Endodermal cell (in vitro differentiated cells): ENCODE measurements around the gene OPCML. TPM values are rescaled to one million over a fixed set of nuclear protein-coding genes. Genes with fewer than 3 reads are reported as not detected.

ENCODE experiments used
- DNase-seq: peaks from one replicate; pipeline ENCODE4 v3.0.0-alpha.2; 2017
- H3K27ac ChIP-seq: 2 replicates; pipeline ENCODE4 v1.5.1; 2013; ENCODE audit warnings: mild to moderate bottlenecking, low read depth, low read length, moderate library complexity
- H3K27me3 ChIP-seq: 2 replicates; pipeline ENCODE4 v1.6.1; 2013; ENCODE audit warnings: mild to moderate bottlenecking, low read length, moderate library complexity; ENCODE audit not compliant: insufficient read depth, control insufficient read depth, poor library complexity, severe bottlenecking
- H3K36me3 ChIP-seq: 2 replicates; pipeline ENCODE4 v1.7.0; 2013; ENCODE audit warnings: mild to moderate bottlenecking, low read length, moderate library complexity; ENCODE audit not compliant: control insufficient read depth, insufficient read depth
- H3K4me1 ChIP-seq: one replicate; pipeline ENCODE4 v1.7.0; 2013; ENCODE audit warnings: low read length; ENCODE audit not compliant: control insufficient read depth, insufficient read depth
- H3K4me3 ChIP-seq: 2 replicates; pipeline ENCODE4 v1.5.1; 2013; ENCODE audit warnings: mild to moderate bottlenecking, low read length, moderate library complexity
- H3K9ac ChIP-seq: 2 replicates; pipeline ENCODE4 v1.6.1; 2013; ENCODE audit warnings: mild to moderate bottlenecking, low read length, moderate library complexity; ENCODE audit not compliant: poor library complexity, severe bottlenecking; ENCODE audit errors: extremely low read depth
- H3K9me3 ChIP-seq: 2 replicates; pipeline ENCODE4 v1.6.1; 2013; ENCODE audit warnings: mild to moderate bottlenecking, low read length, moderate library complexity; ENCODE audit not compliant: control insufficient read depth
- H3K27ac Mint-ChIP-seq: 2 replicates; pipeline ENCODE4 v1.8.0; 2020; ENCODE audit warnings: mixed read lengths
- H3K27me3 Mint-ChIP-seq: 2 replicates; pipeline ENCODE4 v1.8.0; 2021; ENCODE audit warnings: mild to moderate bottlenecking, mixed read lengths; ENCODE audit not compliant: insufficient read depth
- H3K36me3 Mint-ChIP-seq: 2 replicates; pipeline ENCODE4 v1.8.0; 2020; ENCODE audit warnings: low read depth, mixed read lengths
- H3K4me1 Mint-ChIP-seq: 2 replicates; pipeline ENCODE4 v1.8.0; 2020; ENCODE audit warnings: mixed read lengths
- H3K4me3 Mint-ChIP-seq: 2 replicates; pipeline ENCODE4 v1.8.0; 2020; ENCODE audit warnings: mild to moderate bottlenecking, moderate library complexity, mixed read lengths
- H3K9me3 Mint-ChIP-seq: 2 replicates; pipeline ENCODE4 v1.8.0; 2020; ENCODE audit warnings: mild to moderate bottlenecking, mixed read lengths
- WGBS, 2 experiments: methylation state at CpG; one replicate each; pipeline versions ENCODE4 v1.1.5 to v1.1.7; 2013; ENCODE audit warnings: missing lambda C conversion rate in 2 of 2, mixed read lengths in 1 of 2; ENCODE audit not compliant: insufficient coverage in 1 of 2, insufficient read length in 1 of 2; 5-methylcytosine and 5-hydroxymethylcytosine counted together
- total RNA-seq, 2 donors: library from RNA; stranded (reverse); fragmentation: NEBNext Ultra II Directional in 1 of 2; extraction: Animal tissue kit (Norgen Biotek cat#: 25700) in 1 of 2; gene quantifications; 2 replicates in 1 of 2; 3 replicates in 1 of 2; pipeline ENCODE4 v1.2.1, GENCODE V29; 2021
- TF ChIP-seq, protein P1 (sequence below): fragments of 200-600 bp; sonication (generic); conservative IDR thresholded peaks from 2 replicates; pipeline ENCODE4 v1.5.0; 2021; ENCODE audit warnings: antibody characterized with exemption, mild to moderate bottlenecking

OPCML gene
- total RNA-seq, 2 donors from 2014 or later, result 0.49 to 0.86 TPM

DNA sequence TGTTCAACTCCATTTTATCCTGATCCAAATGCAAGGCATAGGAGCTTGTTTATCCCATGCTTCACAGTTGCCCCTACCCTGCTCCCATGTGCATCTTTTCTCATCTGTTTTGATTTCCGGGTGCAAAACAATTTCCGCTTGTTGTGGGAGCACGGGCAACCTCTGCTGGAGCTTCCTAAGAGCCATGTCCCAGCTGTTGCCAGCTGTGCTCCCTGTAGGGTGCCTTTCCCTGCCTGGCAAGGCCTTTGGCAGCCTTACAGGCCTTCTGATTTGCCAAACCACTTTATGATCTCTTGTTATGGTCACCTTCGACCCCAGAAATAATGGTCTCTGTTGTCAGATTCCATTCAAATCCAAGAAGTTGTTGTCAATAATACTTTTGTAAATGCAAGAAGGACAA, 1038.5 kb downstream of the OPCML start:
- H3K27me3 ChIP-seq, result no peaks in the 10 kb centered on the region
- no peak for DNase-seq
- Mint-ChIP-seq H3K4me1 (no peaks in the 10 kb centered on the region), H3K9me3 (no peaks in the 10 kb centered on the region), H3K27ac (no peak overlapping the region), H3K36me3 (no peaks in the 10 kb centered on the region), H3K4me3 (no peak overlapping the region), H3K27me3 (no peaks in the 10 kb centered on the region)
- WGBS, 2 experiments, result 82 to 85% methylated on average over 4 of the region's 4 CpGs
- H3K9ac ChIP-seq, result no peak overlapping the region
- H3K4me1 ChIP-seq, result no peaks in the 10 kb centered on the region
- no peaks in the 10 kb centered on the region for H3K9me3 ChIP-seq
- no peaks in the 10 kb centered on the region for H3K36me3 ChIP-seq
- H3K27ac ChIP-seq, result no peak overlapping the region
- TF ChIP-seq, protein P1, sequence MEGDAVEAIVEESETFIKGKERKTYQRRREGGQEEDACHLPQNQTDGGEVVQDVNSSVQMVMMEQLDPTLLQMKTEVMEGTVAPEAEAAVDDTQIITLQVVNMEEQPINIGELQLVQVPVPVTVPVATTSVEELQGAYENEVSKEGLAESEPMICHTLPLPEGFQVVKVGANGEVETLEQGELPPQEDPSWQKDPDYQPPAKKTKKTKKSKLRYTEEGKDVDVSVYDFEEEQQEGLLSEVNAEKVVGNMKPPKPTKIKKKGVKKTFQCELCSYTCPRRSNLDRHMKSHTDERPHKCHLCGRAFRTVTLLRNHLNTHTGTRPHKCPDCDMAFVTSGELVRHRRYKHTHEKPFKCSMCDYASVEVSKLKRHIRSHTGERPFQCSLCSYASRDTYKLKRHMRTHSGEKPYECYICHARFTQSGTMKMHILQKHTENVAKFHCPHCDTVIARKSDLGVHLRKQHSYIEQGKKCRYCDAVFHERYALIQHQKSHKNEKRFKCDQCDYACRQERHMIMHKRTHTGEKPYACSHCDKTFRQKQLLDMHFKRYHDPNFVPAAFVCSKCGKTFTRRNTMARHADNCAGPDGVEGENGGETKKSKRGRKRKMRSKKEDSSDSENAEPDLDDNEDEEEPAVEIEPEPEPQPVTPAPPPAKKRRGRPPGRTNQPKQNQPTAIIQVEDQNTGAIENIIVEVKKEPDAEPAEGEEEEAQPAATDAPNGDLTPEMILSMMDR, result no peak
- H3K4me3 ChIP-seq, result no peak overlapping the region

DNA sequence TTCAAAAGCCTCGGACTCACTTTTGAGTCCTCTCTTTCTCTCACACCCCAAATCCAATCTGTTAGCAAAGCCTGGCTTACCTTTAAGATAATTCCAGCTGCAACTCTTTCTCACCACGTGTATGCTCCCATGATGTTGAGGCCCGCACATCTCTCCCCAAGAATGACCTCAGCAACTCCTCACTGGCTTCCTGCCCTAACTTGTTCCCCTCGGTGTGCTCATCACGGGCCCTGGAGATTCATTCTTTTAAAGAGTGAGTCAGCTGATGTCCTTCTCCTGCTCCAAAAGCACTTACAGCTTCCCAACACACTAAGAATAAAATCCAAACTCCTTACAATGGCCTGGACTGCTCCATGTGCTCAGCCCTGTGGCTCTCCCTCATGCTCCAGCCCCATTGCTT, 1041.3 kb downstream of the OPCML start:
- no peaks in the 10 kb centered on the region for H3K4me1 Mint-ChIP-seq
- H3K9ac ChIP-seq, result no peak overlapping the region
- no peak overlapping the region for H3K4me3 ChIP-seq
- H3K27me3 ChIP-seq, result no peaks in the 10 kb centered on the region
- H3K27ac Mint-ChIP-seq, result no peak overlapping the region
- H3K9me3 ChIP-seq, result peaks cover 3% of the 10 kb centered on the region
- H3K9me3 Mint-ChIP-seq, result peaks cover 4% of the 10 kb centered on the region
- no peaks in the 10 kb centered on the region for H3K36me3 ChIP-seq
- TF ChIP-seq, protein P1, result no peak
- H3K36me3 Mint-ChIP-seq, result no peaks in the 10 kb centered on the region
- DNase-seq, result no peak
- H3K4me3 Mint-ChIP-seq, result no peak overlapping the region
- H3K27ac ChIP-seq, result no peak overlapping the region
- no peaks in the 10 kb centered on the region for H3K27me3 Mint-ChIP-seq
- 88 to 100% methylated on average over 3 to 5 of the region's 5 CpGs for WGBS, 2 experiments
- H3K4me1 ChIP-seq, result no peaks in the 10 kb centered on the region

GRCh38 chr11:132486060-132486459, 1046.2 kb downstream of the OPCML start:
- no peaks in the 10 kb centered on the region for H3K36me3 ChIP-seq
- DNase-seq, result no peak
- no peak overlapping the region for H3K9ac ChIP-seq
- Mint-ChIP-seq H3K4me3 (no peak overlapping the region), H3K4me1 (no peaks in the 10 kb centered on the region), H3K9me3 (peaks cover 16% of the 10 kb centered on the region), H3K27ac (no peak overlapping the region), H3K36me3 (no peaks in the 10 kb centered on the region), H3K27me3 (no peaks in the 10 kb centered on the region)
- 96 to 100% methylated on average over 1 of the region's 1 CpG for WGBS, 2 experiments
- no peaks in the 10 kb centered on the region for H3K27me3 ChIP-seq
- TF ChIP-seq, protein P1, result no peak
- no peak overlapping the region for H3K4me3 ChIP-seq
- no peak overlapping the region for H3K27ac ChIP-seq
- H3K9me3 ChIP-seq, result peaks cover 12% of the 10 kb centered on the region
- no peaks in the 10 kb centered on the region for H3K4me1 ChIP-seq
